NCI-H2081 treated with DMSO at 0.1 percent for 48 hours (cell line): Measurements from ENCODE around the gene E2F3.
"Not testable (repeated sequence)": the region's sequence is repeated elsewhere in the genome, so short reads cannot be mapped to it uniquely, and the experiment has no call there.

Source experiments
- DNase-seq: peaks from one replicate; lab custom pipeline; 2025; lab: John Stamatoyannopoulos, UW

Gene E2F3

GRCh38 chr6:20434766-20435165 is 33.1 kb downstream of the E2F3 start:
- no peak for DNase-seq

DNA sequence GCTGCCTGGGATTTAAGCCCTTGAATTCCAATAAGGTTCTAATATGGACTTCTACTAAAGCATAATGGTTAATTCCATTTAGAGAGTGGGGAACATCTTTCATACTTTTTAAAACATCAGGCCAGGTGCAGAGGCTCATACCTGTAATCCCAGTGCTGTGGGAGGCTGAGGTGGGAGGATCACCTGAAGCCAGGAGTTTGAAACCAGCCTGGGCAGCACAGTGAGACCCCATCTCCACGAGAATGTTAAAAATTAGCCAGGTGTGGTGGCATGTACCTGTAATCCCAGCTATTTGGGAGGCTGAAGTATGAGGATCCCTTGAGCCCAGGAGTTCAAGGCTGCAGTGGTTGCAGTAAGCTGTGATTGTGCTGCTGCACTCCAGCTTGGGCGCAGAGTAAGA is 35.0 kb downstream of the E2F3 start:
- no peak for DNase-seq

DNA sequence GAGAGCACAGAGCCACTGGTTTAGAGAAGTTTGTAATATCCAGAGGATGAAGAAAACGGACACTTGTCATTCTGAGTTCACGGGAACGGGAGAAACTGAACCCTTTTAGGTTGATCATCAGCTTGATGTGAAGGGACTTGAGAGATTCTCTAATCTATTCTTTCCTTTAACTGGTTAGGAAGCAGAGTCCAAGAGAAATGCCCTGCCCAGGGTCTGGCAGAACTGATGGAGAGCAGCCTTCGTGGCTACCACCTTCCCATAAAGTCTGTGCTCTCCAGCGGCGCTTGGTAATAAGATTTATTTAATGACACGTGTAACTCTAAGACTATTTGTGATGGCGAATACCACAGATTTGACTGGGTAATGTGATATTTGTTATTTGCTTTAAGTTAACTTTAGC is 36.0 kb downstream of the E2F3 start:
- DNase-seq, result no peak

- peak; percentile 33 for DNase-seq
These were observed 36.9 kb downstream of the E2F3 start for GRCh38 chr6:20438462-20439070.

- DNase-seq, result no peak
These were observed 37.9 kb downstream of the E2F3 start for GRCh38 chr6:20439558-20439957.

DNA sequence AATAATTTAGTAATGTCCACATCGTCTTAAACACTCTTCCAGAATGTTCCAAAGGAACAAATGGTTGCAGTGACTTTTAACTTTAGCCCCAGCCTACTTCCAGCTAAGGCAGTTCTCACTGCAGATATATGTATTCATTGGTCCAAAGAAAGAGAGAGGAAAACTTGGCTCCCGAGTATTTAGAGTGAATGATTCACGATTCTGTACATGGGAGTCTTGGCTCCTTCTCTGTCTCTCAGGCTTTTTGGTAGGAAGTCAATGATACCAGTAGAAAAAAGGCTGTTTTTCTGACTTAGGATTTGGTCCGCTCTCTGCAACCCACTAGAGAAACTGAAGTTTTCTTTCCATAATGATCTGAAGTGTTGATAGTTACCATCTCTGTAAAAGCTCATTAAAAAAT is 38.6 kb downstream of the E2F3 start:
- DNase-seq, result no peak

DNA sequence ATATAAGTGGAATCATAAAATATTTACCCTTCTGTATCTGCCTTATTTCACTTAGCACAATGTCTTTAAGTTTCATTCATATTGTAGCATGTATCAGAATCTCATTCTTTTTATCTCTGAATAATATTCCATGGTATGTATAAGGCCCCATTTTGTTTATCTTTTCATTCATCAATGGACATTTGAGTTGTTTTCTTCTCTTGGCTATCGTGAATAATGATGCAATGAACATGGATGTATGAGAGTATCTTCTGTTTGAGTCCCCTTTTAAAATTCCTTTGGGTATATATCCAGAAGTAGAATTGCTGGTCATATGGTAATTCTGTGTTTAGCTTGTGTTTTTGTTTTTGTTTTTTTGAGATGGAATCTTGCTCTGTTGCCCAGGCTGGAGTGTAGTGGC is 39.6 kb downstream of the E2F3 start:
- no peak for DNase-seq

GRCh38 chr6:20441921-20442320 is 40.2 kb downstream of the E2F3 start:
- DNase-seq, result no peak

DNA sequence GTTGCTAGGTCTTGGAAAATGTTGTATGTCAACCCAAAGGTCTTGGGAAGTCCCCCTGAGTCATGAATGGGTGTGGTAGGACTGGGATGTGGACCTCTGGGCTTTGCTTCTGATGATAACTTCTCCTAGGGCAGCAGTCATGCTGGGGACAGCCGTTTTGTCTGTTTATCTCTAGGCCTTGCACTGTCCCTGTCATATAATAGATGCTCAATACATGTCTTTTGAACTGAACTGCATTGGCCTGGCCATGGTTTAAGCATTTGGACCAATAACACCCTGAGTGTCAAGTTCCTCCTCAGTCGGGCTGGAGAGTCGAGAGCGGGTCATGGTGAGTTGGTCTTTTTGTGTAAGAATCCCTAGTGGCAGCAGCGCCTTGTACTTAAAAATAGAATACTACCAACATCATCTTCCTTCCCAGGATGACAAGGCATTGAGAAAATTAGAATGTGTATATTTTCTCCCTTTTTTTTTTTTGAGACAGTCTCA is 43.1 kb downstream of the E2F3 start:
- DNase-seq, result no peak

- no peak for DNase-seq
These were observed 45.5 kb downstream of the E2F3 start for GRCh38 chr6:20447157-20447556.

DNA sequence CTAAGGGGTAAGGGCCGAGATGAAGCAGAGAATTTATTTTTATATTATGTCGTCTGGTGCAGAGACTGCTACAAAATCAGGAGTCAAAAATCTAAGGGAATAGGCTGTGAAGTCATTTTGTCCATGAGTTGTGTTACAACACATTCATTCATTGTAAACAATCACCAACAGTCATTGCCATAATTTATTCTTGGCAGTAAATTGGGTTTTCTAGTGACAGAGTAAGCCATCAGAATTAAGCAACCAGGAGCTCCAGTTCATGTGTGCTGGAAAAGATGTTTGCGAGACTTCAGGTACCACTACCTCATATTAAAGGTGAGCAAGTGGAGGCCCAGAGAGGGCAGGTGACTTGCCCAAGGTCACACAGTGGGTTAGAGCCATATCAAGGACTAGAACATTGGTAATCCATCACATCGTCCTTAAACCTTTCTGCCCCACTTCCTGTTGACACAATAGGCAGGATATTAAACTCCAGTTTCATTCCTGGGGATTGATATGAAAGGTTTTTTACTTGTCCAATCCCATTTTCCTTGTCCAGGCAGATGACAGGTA is 46.0 kb downstream of the E2F3 start:
- DNase-seq, result no peak

DNA sequence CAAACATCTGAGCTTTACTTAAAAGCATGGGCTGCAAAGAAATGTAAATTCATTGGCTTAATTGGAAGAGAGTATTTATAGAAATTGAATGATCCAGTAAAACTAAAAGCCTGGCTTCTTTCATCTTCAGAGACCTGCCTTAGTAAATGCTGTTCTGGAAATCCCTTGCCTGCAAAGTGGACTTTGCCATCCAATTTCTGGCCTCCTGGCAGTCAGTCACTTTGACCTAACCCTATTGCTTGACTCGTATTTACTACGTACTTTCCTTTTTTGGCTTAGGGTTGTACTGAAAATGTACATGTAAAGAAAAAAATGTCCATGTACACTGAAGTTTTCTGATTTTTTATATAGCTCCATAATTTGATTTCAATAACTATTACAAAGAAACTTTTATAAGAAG is 47.1 kb downstream of the E2F3 start:
- DNase-seq, result no peak

- DNase-seq, result no peak
These were observed 52.6 kb downstream of the E2F3 start for GRCh38 chr6:20454204-20454824.

GRCh38 chr6:20455251-20455940 is 53.7 kb downstream of the E2F3 start:
- DNase-seq, result no peak

- DNase-seq, result no peak
These were observed 56.6 kb downstream of the E2F3 start for GRCh38 chr6:20458027-20458894.

- DNase-seq, result no peak
These were observed 58.0 kb downstream of the E2F3 start for GRCh38 chr6:20459682-20460081.

- DNase-seq, result no peak
These were observed 59.9 kb downstream of the E2F3 start for GRCh38 chr6:20461576-20461975.

DNA sequence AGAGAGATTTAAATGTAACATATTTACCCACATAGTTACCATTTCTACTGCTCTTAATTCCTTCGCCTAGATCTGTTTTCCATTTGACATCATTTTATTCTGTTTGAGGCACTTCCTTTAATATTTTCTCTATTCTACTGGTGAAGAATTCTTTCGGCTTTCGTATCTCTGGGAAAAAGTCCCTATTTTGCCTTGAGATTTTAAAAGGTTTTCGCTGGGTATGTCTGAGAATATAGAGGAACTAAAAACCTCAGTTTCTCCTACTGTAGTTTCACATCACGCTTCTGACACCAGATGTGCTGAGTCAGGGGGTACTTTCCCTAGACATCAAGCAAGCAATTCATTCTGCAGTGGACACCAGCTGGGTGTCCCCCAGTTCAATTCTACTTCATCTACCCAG is 61.7 kb downstream of the E2F3 start:
- no peak for DNase-seq

DNA sequence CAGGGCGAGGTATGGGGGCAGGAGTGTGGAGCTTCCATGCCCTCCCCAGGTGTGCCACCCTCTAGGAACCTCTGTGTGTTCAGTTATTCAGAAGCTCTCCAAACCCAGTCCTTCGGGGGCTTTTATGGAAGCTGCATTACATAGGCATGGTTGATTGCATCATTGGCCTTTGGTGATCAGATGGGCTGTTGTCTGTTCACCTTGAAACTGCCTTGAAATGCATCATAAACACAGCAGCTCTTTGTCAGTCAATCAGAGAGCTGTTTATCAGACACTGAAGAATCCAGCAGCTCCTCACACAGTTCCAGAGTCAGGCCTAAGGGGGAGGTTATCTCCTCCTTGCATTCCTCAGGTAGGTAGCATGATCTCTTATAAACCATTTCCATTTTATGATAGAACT is 62.4 kb downstream of the E2F3 start:
- no peak for DNase-seq

DNA sequence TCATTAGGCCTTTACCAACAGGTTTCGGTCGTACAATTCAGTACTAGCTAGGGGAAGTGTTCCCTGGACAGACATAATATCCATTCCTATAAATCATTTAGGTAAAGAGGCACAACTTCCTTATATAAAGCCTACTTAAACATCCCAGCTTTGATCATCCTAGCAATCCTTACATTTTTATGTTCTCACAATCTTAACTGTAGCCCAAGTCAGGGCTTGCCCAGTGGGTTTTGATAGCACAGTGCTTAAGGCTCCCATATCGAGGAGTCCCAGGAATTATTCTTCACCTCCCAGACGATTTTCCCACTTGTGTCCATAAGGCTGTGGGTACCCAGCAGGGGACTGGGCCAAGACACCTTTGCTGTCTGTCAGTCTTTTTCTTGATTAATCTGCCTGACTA is 63.2 kb downstream of the E2F3 start:
- DNase-seq, result no peak

DNA sequence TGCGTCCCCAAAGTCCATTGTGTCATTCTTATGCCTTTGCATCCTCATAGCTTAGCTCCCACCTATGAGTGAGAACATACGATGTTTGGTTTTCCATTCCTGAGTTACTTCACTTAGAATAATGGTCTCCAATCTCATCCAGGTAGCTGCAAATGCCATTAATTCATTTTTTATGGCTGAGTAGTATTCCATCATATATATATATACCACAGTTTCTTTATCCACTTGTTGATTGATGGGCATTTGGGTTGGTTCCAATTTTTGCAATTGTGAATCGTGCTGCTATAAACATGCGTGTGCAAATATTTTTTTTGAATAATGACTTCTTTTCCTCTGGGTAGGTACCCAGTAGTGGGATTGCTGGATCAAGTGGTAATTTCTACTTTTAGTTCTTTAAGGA is 63.9 kb downstream of the E2F3 start:
- not testable (repeated sequence) for DNase-seq

- no peak for DNase-seq
These were observed 65.8 kb downstream of the E2F3 start for GRCh38 chr6:20467437-20467836.
